Astrocyte of the spinal cord (primary cell): ENCODE measurements around the gene KPNA4.

Experiments
- DNase-seq: peaks from one replicate; pipeline ENCODE4 v3.0.0; 2011; ENCODE audit warnings: low read depth, low spot score
- H3K4me3 ChIP-seq: 2 replicates; pipeline ENCODE4 v1.5.1; 2011; ENCODE audit warnings: low read depth, mild to moderate bottlenecking, low read length, moderate library complexity
- in situ Hi-C: cut with HindIII; loops from 2 replicates; pipeline ENCODE4 v1.10.0; 2017; ENCODE audit warnings: low sequenced_read_pairs
- TF ChIP-seq, protein P1 (sequence below): IDR thresholded peaks from 2 replicates; pipeline ENCODE4 v1.5.1; 2012; ENCODE audit warnings: low read depth, mild to moderate bottlenecking, low read length, inconsistent platforms

The KPNA4 gene

GRCh38 chr3:160447544-160447943 is 117.8 kb downstream of the KPNA4 start:
- peak; percentile 54 for DNase-seq
- TF ChIP-seq, protein P1, sequence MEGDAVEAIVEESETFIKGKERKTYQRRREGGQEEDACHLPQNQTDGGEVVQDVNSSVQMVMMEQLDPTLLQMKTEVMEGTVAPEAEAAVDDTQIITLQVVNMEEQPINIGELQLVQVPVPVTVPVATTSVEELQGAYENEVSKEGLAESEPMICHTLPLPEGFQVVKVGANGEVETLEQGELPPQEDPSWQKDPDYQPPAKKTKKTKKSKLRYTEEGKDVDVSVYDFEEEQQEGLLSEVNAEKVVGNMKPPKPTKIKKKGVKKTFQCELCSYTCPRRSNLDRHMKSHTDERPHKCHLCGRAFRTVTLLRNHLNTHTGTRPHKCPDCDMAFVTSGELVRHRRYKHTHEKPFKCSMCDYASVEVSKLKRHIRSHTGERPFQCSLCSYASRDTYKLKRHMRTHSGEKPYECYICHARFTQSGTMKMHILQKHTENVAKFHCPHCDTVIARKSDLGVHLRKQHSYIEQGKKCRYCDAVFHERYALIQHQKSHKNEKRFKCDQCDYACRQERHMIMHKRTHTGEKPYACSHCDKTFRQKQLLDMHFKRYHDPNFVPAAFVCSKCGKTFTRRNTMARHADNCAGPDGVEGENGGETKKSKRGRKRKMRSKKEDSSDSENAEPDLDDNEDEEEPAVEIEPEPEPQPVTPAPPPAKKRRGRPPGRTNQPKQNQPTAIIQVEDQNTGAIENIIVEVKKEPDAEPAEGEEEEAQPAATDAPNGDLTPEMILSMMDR, result no peak
- in situ Hi-C loops, result no loop called here
- H3K4me3 ChIP-seq, result peak overlapping the region; percentile 82

GRCh38 chr3:160446522-160447056 is 118.8 kb downstream of the KPNA4 start:
- no peak for DNase-seq
- H3K4me3 ChIP-seq, result no peak overlapping the region
- in situ Hi-C loops, result no loop called here
- TF ChIP-seq, protein P1, result no peak

- H3K4me3 ChIP-seq, result no peak overlapping the region
- TF ChIP-seq, protein P1, result no peak
- DNase-seq, result no peak
- in situ Hi-C loops, result no loop called here
These were observed 119.5 kb downstream of the KPNA4 start for GRCh38 chr3:160445854-160446253.
